HG03558 (cell line): ENCODE data around the gene DCANP1.
A peak's percentile ranks its signal among the peaks of the same experiment; 100 is the strongest.

ENCODE experiments used
- ATAC-seq: cut with Tn5 transposase; IDR thresholded peaks from one replicate; pipeline ENCODE4 v1.9.1; 2021; ENCODE audit warnings: moderate number of reproducible peaks; ENCODE audit not compliant: unreplicated experiment; ENCODE audit errors: extremely low read depth

The DCANP1 gene

DNA sequence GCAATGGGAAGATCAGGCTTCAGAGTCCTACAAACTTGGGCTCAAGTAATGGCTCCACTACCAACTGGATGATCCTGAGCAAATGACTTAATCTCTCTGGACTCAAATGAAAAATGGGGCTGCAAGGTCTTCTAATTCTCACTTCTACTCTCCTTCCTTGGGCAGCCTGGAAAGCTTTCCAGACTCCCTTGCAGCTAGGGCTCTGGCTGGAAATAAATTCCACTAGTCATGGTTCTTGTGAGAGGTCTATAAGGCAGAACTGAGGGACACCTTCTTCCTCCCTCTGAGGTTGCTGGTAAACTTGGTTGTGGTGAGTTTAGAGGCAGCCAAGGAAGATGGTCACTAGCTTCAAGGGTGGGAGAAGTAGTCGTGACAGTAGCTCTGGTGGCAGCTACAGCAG lies 18.6 kb downstream of the DCANP1 start:
- ATAC-seq, result no peak

DNA sequence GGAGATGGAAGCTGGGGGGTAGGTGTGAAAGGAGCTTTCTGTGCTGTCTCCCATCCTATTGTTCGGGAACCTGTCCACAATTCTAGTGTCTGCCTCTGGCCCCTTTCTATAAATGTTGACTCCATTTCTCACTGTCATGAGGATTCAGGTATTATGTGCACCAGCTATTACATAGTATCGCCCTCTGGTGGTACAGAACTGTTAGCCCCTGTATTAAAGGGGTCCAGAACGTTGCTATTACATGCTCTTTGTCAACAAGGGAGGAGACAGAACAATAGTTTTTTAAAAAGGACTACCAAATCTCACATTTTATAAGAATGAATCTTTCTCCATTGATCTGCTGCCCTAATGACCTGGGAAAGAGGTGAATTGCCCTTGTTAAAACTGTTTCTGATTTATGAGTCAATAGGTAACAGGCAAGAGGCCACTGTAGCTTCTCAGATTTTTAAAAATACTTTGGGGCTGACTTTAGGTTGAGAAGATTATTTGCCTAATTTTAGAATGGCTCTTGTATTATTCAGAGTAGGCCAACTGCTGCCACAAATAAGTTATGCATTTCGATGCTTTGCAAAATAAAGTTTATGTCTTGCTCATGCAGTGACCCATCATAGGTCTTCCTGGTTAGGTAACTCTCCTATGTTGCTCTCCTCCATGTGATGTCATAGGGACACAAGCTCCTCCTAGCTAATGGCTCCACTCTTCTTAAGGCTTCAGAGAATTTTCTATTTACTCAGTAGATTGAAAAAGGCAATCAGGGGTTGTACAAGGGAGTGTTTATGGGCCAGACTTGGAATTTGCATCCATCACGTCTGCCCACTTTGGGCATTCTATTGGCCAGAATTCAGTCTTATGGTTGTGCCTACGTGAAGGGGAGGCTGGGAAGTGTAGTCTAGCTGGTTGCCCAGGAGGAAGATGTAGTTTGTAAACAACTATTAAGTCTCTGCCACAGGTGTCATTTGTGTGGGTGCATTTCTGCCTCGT lies 20.8 kb downstream of the DCANP1 start:
- ATAC-seq, result no peak

DNA sequence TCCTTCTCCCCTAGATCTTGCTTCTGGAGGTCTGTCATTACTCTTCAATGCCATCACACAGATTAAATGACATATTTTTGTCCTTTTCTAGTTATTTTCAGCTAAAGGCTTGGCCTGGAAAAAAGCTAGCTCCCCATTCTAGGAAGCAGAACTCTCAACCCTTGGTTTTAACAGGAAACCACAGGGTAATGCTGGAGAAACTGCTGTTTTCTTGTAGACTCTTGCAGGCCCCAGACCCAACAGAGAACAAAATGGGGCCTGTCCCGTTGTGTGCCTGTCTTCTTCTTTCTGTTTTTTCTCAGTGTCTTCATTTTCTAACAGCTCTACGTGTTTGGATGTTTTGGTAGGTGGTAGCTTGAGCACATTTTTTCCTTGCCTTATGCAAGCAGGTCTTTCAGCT lies 21.5 kb downstream of the DCANP1 start:
- no peak for ATAC-seq

DNA sequence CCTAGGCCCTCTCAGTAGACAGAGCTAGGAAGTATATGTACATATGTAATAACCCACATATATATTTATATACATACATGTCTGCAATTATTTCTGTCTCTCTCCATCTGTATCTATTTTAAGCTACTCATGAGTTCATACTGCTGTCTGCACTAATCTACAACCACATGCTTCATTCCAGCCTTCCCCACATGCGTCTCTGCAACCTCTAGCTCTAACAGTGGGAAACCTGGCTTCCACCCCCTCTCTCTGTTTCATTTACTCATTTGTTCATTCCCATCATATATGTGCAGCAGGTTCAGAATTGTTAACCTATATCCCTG lies 23.3 kb downstream of the DCANP1 start:
- ATAC-seq, result no peak

DNA sequence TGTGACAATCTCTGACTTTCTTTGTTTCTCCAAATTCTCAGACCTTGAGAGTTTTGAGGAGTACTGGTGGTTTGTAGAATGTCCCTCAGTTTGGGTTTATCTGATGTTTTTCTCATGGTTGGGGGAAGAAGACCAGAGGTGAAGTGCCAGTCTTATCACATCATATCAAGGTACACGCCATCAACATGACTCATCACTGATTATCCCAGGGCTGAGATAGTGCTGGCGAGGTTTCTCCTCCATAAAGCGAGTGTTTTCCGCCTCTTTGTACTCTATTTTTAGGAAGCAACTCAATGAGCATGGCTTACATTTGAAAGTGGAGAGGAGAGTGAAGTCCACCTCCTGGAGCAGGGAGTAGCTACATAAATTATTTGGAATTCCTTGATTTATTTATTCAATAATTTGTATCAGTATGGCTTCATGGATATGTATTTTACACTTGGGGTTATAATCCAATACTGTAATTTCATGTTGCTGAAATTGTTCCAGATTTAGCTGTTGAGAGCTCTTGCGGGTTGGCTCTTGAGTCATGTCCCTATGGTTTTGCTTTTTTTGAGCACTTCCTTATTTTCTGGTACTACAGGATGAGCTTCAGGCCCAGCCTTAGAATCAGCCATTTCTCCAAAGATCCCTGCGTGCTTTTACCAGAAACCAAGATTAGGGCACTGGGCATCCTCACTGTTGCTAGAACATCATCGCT lies 23.9 kb downstream of the DCANP1 start:
- no peak for ATAC-seq

DNA sequence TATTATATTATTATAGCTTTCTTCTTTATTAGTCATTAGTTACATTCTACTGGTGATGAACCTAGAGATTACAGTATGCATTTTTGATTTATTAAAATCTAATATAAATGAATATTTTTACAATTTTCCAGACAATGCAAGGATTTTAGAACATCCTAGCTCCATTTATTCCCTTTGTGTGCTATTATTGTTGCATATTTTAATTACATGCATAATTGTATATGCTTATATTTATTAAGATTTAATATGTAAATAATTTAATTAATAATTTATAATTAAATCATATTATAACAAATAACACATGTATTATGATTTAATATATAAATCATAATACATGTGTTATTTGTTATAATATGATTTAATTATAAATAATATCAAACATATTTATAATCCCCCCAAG lies 24.7 kb downstream of the DCANP1 start:
- ATAC-seq, result no peak

DNA sequence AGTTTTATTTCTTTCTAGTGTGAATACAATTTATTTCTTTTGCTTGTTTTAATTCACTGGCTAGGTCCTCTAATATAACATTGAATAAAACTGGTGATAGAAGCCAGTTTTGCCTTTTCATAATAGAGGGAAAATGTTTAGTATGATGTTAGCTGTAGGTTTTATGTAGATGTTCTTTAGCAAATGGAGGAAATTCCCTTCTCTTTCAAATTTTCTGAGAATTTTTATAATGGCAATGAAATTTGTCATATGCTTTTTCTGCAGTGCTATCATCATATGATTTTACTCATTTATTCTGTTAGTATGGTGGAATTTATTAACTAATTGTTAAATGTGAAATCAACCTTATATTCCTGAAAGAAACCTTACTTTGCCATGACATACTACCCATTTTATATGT lies 30.1 kb downstream of the DCANP1 start:
- no peak for ATAC-seq

DNA sequence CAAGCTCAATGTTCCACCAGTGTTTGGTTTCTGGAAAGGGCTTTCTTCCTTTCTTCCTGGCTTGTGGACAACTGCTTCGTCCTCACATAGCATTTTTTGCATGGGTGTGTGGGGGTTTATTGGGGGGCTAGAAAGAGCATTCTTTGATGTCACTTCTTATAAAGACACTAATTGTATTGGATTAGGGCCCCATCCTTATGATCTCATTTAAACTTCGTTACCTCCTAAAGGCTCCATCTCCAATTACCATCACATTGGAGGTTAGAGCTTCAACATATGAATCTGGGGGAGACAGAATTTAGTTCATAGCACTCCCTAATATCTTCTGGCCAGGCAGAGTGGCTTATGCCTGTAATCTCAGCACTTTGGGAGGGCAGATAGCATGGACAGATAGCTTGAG lies 42.1 kb downstream of the DCANP1 start:
- ATAC-seq, result no peak

DNA sequence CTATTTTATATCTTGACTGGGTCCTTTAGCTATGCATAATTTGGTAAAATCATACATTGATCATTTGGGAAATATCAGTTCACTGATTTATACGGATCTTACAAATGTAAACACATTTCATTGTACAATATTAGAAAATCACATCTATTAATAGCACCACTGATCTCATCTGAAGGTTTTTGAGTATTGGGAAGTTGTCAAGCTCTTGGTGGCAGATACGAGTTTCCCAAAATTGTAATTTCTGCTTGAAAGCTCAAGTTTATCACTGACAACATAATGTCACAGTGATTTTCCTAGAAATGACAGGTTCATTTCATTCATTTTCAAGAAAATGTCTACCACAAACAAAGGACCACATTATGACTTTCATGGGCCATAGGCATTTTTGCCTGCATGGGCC lies 45.1 kb downstream of the DCANP1 start:
- ATAC-seq, result no peak

DNA sequence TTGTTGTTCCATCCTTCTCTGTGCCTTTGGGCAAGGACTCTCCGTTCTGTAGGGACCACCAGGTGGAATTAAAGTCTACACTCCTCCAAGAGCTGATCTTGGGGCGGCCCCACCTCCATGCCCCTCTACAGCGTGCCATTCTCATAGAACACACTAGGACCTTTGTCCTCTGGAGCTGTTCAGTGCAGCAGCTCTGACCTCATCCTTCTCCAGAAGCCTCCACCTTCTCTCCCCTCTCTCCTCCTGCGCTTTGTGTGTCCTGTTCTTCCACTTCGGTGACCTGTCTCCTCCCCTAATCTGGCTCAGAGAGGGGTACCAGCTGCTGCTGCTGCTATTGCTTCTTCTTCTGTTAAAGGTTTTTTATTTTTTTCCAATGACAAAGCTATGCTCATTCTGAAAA lies 46.3 kb downstream of the DCANP1 start:
- ATAC-seq, result no peak

DNA sequence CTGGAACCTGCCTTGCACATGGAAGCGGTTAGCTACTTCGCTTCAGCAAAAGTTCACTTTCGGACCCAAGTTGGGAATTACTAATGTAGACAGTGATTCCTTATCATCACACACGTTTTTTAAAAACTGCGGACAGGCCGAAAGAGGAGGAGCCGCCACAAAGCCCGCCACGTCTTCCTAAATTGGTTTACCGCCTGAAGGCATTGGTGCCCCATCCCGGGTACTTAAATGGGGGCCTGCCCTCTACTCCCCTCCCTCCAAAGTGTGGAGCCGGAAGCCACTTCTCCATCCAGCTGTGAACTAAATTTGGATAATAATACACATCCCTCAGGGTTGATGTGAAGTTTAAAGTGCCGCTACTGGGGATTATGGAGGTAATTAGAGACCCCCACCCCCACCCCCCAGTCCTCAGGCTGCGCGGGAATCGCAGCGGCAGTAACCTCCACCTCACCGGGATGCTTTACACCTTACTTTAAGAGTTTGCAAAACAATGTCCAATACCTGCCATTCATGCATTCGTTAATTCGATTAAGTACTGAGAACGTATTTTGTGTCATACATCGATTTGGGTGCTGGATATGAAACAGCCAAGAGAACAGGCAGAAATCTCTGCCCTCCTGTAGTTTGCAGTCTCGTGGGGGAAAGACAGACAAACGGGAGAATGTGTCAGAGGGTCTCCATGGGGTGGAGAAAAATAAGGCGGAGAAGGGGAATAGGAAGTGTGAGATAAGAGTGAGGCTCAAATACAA lies 47.2 kb downstream of the DCANP1 start:
- no peak for ATAC-seq

DNA sequence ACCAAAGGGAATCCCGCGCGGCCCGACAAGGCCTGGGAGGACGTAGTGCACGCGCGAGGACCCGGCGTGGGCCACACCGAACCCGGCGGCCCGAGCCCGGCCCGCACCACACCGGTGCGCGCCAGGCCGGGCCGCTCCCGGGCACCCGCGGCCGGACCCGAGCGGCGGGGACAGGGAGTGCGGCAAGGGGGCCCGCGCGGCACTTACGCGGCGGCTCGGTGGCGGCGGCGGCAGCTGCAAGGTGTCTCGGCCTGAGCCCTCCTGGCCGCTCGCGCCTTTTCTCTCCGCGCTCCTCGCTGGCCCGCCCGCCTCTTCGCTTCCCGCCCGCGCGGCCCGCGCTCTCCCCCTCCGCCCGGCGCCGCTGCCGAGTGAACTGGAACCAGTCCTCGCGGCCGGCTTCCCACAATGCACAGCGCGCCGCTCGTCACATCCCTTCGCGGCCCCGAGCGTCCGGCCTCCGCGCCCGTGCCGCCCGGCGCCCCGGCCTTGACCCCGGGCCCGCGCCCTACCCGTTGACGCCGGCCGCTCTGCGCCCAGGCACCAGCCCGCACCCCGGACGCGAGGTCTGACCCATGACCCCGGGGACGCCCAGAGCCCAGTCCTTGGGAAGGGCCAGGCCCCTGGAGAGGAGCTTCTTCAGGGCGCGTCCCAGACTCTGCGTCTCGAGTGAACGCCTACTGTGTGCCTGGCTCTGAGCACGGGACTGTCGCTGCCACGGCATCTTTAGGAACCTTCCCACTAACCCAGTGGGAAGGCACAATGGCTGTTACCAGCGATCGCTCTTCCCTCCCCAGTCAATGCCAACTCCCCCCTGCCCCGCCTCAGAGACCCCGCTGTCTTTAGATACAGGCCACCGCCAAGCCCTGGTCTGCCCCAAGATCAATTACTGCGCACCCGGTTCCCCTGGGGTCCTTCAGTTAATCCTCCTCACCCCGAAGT lies 48.0 kb downstream of the DCANP1 start, which contains the start of gene MACROH2A1:
Gene MACROH2A1 (minus strand): TSS at position 377 of the 939 bp plus-strand sequence. CDS start 10,138 bp downstream, outside the sequence.
- ATAC-seq, result peak; percentile 77

DNA sequence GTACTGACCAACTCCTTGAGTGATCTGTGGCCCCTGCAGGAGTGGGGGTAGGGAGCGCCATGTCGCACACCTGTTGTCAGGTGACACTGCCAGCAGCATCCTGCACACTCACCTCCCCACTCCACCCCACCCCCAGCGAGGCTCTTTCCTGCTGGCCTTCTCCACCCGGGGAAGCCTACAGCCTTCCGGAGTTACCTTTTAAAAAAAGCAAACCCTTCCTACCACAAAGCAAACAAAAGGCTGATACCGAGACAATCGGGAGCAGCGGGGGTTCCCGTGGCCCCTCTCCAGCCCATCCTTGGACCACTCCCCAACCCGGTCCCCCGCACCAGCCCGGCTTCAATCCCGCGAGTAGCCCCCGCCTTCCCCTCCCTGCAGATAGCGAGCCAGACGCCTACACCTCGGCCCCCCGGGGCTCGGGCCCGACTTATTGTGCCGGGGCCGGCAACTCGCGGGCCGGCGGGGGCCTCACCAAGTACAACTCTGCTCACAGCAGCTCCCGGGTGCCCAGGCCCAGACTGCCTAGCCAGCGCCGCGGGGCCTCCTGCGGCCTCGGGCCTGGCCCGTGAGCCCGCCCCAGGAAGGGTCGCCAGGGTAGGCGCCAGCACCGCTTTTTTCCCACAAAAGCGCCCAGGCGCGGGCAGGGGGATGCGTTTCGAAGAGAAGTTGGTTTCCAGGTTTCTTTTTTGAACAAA lies 48.8 kb downstream of the DCANP1 start:
- no peak for ATAC-seq

DNA sequence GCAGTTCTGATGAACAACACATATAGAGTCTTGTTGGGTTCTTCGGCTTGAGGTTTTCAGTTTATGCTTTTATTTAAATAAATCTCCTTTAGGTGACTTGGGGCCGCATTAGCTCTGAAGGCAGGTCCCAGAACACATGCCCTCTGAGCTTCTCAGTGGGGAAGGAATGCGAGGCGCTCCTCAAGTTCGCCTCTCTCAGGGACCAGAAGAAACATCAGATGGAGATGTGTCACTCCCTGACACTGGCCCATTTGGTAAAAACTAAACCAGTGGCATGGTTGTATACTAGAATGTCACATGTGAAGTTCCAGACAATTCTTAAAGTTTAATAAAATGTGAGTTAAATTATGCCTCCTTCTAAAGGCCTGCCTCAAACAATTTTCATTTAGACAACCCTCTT lies 50.1 kb downstream of the DCANP1 start:
- ATAC-seq, result no peak

DNA sequence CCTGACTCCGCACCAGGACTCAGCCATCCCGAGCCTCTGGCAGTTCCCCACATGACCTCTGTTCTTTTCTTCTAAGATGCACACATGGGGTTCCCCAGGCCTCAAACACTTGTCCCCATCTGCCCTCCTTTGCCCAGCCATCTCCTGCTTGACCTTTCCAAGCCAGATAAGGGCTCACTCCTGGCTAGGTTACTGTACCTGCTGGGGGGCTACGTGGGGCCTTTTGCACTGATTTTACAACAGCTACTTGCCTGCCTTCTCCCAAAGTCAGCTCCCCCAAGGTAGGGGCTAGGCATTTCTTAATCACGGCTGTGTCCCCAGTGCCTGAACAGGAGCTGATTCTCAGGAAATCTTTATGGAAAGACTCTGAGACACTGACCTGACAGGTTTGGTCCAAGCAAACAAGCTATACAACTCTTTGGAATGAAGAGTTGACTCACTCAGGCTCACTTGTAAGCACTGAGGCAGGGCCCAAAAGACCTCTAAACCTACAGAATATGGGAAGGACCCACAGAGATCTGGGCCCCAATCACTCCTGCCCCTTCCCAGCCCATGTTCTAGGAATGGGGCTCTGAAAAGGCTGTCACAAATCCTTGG lies 50.6 kb downstream of the DCANP1 start:
- no peak for ATAC-seq

DNA sequence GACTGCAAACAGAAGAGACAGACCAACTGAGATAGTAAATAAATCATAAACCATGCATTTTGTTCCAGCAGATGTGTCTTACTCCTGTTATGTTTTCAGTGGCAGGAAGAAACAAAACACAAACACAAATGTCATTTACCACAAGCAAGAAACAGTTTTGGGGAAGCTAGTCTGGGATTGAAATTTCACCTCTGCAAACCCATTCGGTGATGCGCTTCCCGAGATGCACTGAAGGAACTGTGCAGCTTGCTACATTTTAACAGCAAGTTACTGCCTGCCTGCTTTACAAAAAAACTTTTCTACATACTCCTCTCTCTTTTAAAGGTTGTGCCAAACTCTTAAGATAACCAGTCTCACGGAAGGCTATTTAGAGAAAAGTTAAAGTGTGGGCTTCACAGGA lies 51.3 kb downstream of the DCANP1 start:
- no peak for ATAC-seq

DNA sequence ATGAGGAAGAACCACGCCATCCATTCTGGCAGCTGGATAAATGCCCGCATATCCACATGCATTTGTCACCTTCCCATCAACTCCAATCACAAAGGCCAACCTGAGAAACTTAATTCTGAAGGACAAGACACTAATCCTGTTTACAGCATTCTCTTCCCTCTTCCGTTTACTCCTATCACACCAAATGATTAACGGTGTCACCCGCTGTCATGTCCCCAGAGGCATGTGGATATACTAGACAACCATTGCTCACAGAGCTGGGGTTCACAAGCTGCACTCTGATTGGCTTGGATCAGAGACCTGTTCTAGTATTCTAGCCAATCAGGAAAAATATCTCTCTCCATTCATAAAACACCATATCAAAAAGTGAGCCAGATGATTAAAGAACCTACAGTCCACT lies 51.7 kb downstream of the DCANP1 start:
- ATAC-seq, result no peak
